Heart right ventricle (tissue), 16 donors: ENCODE measurements around the gene CMTM1. TPM values are rescaled to one million over a fixed set of nuclear protein-coding genes. Genes with fewer than 3 reads are reported as not detected.

Experiments used
- ATAC-seq, 8 donors: fragments of 200-7000 bp; cut with Tn5 transposase; one replicate each; pipeline ENCODE4 v1.9.1; 2020; ENCODE audit warnings: mild to moderate bottlenecking in 8 of 8, moderate library complexity in 8 of 8, moderate number of reproducible peaks in 1 of 8
- DNase-seq, 2 donors: peaks; one replicate each; pipeline ENCODE4 v3.0.0-alpha.2; 2020
- H3K27ac ChIP-seq, 10 donors: fragments of 200-600 bp; sonication (generic) in 2 of 10; one replicate each; pipeline versions ENCODE4 v1.5.0 to v1.8.0; 2020 to 2022; ENCODE audit warnings: mild to moderate bottlenecking in 3 of 10
- H3K27me3 ChIP-seq, 7 donors: fragments of 200-600 bp; one replicate each; pipeline ENCODE4 v1.8.0; 2021 to 2022; ENCODE audit warnings: mild to moderate bottlenecking in 2 of 7
- H3K36me3 ChIP-seq, 9 donors: fragments of 200-600 bp; sonication (generic) in 1 of 9; one replicate each; pipeline versions ENCODE4 v1.5.0 to v1.8.0; 2020 to 2022; ENCODE audit warnings: mild to moderate bottlenecking in 2 of 9
- H3K4me1 ChIP-seq, 9 donors: fragments of 200-600 bp; sonication (generic) in 1 of 9; one replicate each; pipeline versions ENCODE4 v1.5.0 to v1.8.0; 2020 to 2022; ENCODE audit warnings: mild to moderate bottlenecking in 4 of 9
- H3K4me3 ChIP-seq, 10 donors: fragments of 200-600 bp; sonication (generic) in 2 of 10; one replicate each; pipeline versions ENCODE4 v1.5.0 to v1.8.0; 2020 to 2022; ENCODE audit warnings: mild to moderate bottlenecking in 7 of 10, moderate library complexity in 2 of 10
- H3K9me3 ChIP-seq, 11 donors: fragments of 200-600 bp in 10 of 11; sonication (generic) in 2 of 11; one replicate each; pipeline versions ENCODE4 v1.5.0 to v1.8.0; 2013 to 2022; ENCODE audit warnings: mild to moderate bottlenecking in 2 of 11, control low read depth in 1 of 11, moderate library complexity in 1 of 11
- CTCF ChIP-seq, 9 donors: fragments of 200-600 bp; sonication (generic) in 2 of 9; IDR thresholded peaks; one replicate each; pipeline versions ENCODE4 v1.5.0 to v1.8.0; 2021 to 2022; ENCODE audit warnings: antibody characterized with exemption in 9 of 9, mild to moderate bottlenecking in 5 of 9, moderate library complexity in 1 of 9
- WGBS, 2 donors: extraction: QIAGEN DNeasy Blood & Tissue Kit; methylation state at CpG; one replicate each; pipeline ENCODE4 v1.1.7; 2013; ENCODE audit warnings: inconsistent platforms in 1 of 2; 5-methylcytosine and 5-hydroxymethylcytosine counted together
- intact Hi-C, 10 donors: fragments of 100-400 bp; cut with DNase I; formaldehyde crosslinking; loops; one replicate each; pipeline versions ENCODE4 v1.11.1 to v1.14.2; 2022
- long read RNA-seq, 3 donors: library from polyadenylated mRNA; unstranded; transcript quantifications; one replicate each; pipeline ENCODE4 v2.0.0, GENCODE V29; 2020 to 2021
- polyA plus RNA-seq, 2 donors: library from polyadenylated mRNA; stranded (reverse); fragments of 200-250 nt; gene quantifications; one replicate each; pipeline ENCODE4 v1.2.3, GENCODE V29; 2013
- total RNA-seq, 10 donors: library from RNA; stranded (reverse); fragmentation: NEBNext Ultra II Directional in 3 of 10; extraction: Animal tissue kit (Norgen Biotek cat#: 25700) in 3 of 10; gene quantifications; one replicate each; pipeline versions ENCODE4 v1.2.1 to v1.2.4, GENCODE V29; 2021 to 2023
- donor health status: Arrhythmogenic right ventricular cardiomyopathy.
- donor health status: ischemic (EF 13 %, LVEDD 7.1; RV severe dilation, severe dysfunction).
- donor health status: healthy with polysubstance abuse.
- donor health status: DM: no; HTN: yes; CAD: no.
- donor health status: DM: no; HTN: no; CAD: no.
- donor health status: ischemic (EF 25% LVEDD 6.9; RV normal size, moderate dysfunction).
- donor health status: ischemic (EF 25% LVEDD 5.7; RV mildly dilated, moderate dysfunction).
- donor health status: healthy.
- donor health status: DM: yes; HTN: yes; CAD: no.
- donor health status: Ischemic cardiomyopathy.
- donor health status: ischemic (EF 35%, LVEDD 5.7; RV mildly dilated, moderate dysfunction).
- donor health status: nonischemic (EF 11% LVEDD 7.7; RV severe dilation, severe dysfunction).
- donor health status: DM: yes; HTN: yes; CAD: no.
- donor health status: PGD.
- donor health status: ischemic (EF 29% LVEDD 5.4; RV normal size, mild dysfunction).
- donor health status: nonischemic (EF 23%, LVEDD 6.1; RV moderate dilation, normal function).

CMTM1 gene
- total RNA-seq (1 to 10 TPM in 5 of 10 donors, under 1 TPM in 5; 0.50 to 2.1 (median 0.98) TPM), polyA plus RNA-seq (under 1 TPM in 1 of 2 donors, not detected in 1; 0.19 TPM)
- long read RNA-seq, donor 1, result 0 reads
- long read RNA-seq, donor 2, result 0 reads
- long read RNA-seq, donor 3, partial matches to known transcripts, result 0 of 1 reads
- long read RNA-seq, donor 3, other reads (novel, unspliced or antisense), result 1 of 1 reads

- Histone ChIP-seq H3K27ac (no peak within 1 kb of the TSS), H3K9me3 (peaks cover 0 to 4% (median 0%) of the 10 kb centered on the region in 11 donors), H3K36me3 (peaks cover 0 to 67% (median 0%) of the 10 kb centered on the region in 9 donors), H3K4me1 (peaks cover 0 to 43% (median 0%) of the 10 kb centered on the region in 9 donors), H3K27me3 (no peaks in the 10 kb centered on the region), H3K4me3 (no peak within 1 kb of the TSS)
- DNase-seq (no peak), ATAC-seq (no peak)
- no peak for TF ChIP-seq CTCF (IDR thresholded peaks at IDR 0.05)
- intact Hi-C loops, result no loop called here
- WGBS, 2 donors, result 93 to 95% methylated on average over 54 of the region's 54 CpGs
Observed at GRCh38 chr16:66566051-66566901, at the start of gene CMTM1. Gene CMTM1, plus strand, starts transcription at chr16:66566439. Its CDS starts 75 bp downstream, at chr16:66566514.

GRCh38 chr16:66516509-66516807 is 49.8 kb upstream of the CMTM1 start:
- no peak for TF ChIP-seq CTCF (IDR thresholded peaks at IDR 0.05)
- ATAC-seq (peak in 3 of 8 donors; percentile 43 to 45 (median 44)), DNase-seq (no peak)
- WGBS, 2 donors, result 6 to 9% methylated on average over 8 of the region's 8 CpGs
- Histone ChIP-seq H3K36me3 (peaks cover 0 to 20% (median 4%) of the 10 kb centered on the region in 9 donors), H3K9me3 (no peaks in the 10 kb centered on the region), H3K4me1 (peaks cover 20 to 91% (median 76%) of the 10 kb centered on the region in 9 donors), H3K27ac (peak overlapping the region; percentile 88 to 100 (median 98)), H3K4me3 (peak overlapping the region in 1 of 10 donors; percentile 17), H3K27me3 (no peaks in the 10 kb centered on the region)
- intact Hi-C loops, result loop anchor here in 6 of 10 donors (2.0 to 10.0 kb wide), 5 partner anchors 32 to 91 kb away; partner anchors contain the start of genes CKLF (in 4 of the 6), TK2 (in 3 of the 6) and CMTM3 (in 1 of the 6)

GRCh38 chr16:66516808-66517585 is 49.2 kb upstream of the CMTM1 start:
- no peaks in the 10 kb centered on the region for H3K27me3 ChIP-seq
- peaks cover 0 to 17% (median 4%) of the 10 kb centered on the region in 9 donors for H3K36me3 ChIP-seq
- no peaks in the 10 kb centered on the region for H3K9me3 ChIP-seq
- peak overlapping the region in 8 of 10 donors; percentile 12 to 47 (median 31) for H3K4me3 ChIP-seq
- DNase-seq (peak; percentile 96 to 99), ATAC-seq (peak; percentile 89 to 97 (median 95))
- no peak for TF ChIP-seq CTCF (IDR thresholded peaks at IDR 0.05)
- H3K27ac ChIP-seq, result peak overlapping the region; percentile 93 to 100 (median 98)
- peaks cover 19 to 91% (median 76%) of the 10 kb centered on the region in 9 donors for H3K4me1 ChIP-seq
- WGBS, 2 donors, result 11 to 20% methylated on average over 15 of the region's 15 CpGs
- intact Hi-C loops, result loop anchor here in 6 of 10 donors (2.0 to 10.0 kb wide), 5 partner anchors 32 to 90 kb away; partner anchors contain the start of genes CKLF (in 4 of the 6), TK2 (in 3 of the 6) and CMTM3 (in 1 of the 6)
